ENCODE data around the gene CD79B.

The CD79B gene

GRCh38 chr17:63950940-63951907 is 19.1 kb upstream of the CD79B start:
- DNase-seq, result no peak

GRCh38 chr17:63949576-63950250 is 17.6 kb upstream of the CD79B start:
- no peak for DNase-seq

GRCh38 chr17:63948521-63948920 is 16.4 kb upstream of the CD79B start:
- DNase-seq, result no peak

GRCh38 chr17:63947711-63948330 is 15.7 kb upstream of the CD79B start:
- DNase-seq, result no peak

- no peak for DNase-seq
Measured at GRCh38 chr17:63946440-63947363, 14.6 kb upstream of the CD79B start.

GRCh38 chr17:63945784-63946439 is 13.8 kb upstream of the CD79B start:
- DNase-seq, result no peak

GRCh38 chr17:63944736-63945499 is 12.8 kb upstream of the CD79B start:
- no peak for DNase-seq

- no peak for DNase-seq
Measured at GRCh38 chr17:63943745-63944144, 11.6 kb upstream of the CD79B start.

GRCh38 chr17:63942309-63942985 is 10.3 kb upstream of the CD79B start:
- DNase-seq, result no peak

GRCh38 chr17:63941751-63942150 is 9.6 kb upstream of the CD79B start:
- DNase-seq, result no peak

- no peak for DNase-seq
Measured at GRCh38 chr17:63941162-63941561, 9.0 kb upstream of the CD79B start.

GRCh38 chr17:63940584-63940983 is 8.5 kb upstream of the CD79B start:
- no peak for DNase-seq

GRCh38 chr17:63939884-63940283 is 7.8 kb upstream of the CD79B start:
- no peak for DNase-seq

- no peak for DNase-seq
Measured at GRCh38 chr17:63939401-63939800, 7.3 kb upstream of the CD79B start.

- no peak for DNase-seq
Measured at GRCh38 chr17:63937920-63938319, 5.8 kb upstream of the CD79B start.

- DNase-seq, result no peak
Measured at GRCh38 chr17:63937319-63937718, 5.2 kb upstream of the CD79B start.

GRCh38 chr17:63934183-63935112 is 2.3 kb upstream of the CD79B start:
- peak; percentile 40 for DNase-seq

GRCh38 chr17:63933598-63933997 is 1.5 kb upstream of the CD79B start:
- DNase-seq, result no peak

GRCh38 chr17:63932721-63933120 is 590 bp upstream of the CD79B start:
- DNase-seq, result no peak

All from MV-4-11 (cell line).